ENCODE results near the gene HTD2.

DNA sequence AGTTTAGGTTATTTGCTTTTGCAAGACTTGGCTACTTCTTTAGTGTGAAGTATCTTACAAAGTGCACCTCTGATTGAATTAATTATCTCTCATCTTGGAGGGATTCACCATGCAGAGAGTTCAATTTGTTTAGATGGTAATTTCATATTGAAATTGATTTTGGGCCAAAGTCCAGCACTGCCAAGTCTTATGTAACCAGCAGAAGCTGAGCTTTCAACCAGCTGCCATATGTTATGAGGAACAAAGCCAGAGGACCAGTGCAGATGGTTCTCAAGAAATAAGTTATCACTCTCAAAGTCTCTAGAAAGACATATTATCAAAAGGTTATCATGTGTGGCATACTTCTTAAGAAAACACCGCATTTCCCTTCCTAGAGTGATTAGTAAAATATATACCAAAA, 39.7 kb upstream of the HTD2 start:
- no peak for TF ChIP-seq POLR2A (IDR thresholded peaks at IDR 0.05; ENCODE audit: low read depth, low read length)
- no peak for TF ChIP-seq TAF1 (IDR thresholded peaks at IDR 0.05; ENCODE audit: borderline replicate concordance, low read depth, low read length)

All from GM12892 (cell line).